GM10266 (cell line): ENCODE data around the gene PREB.
"Not testable (repeated sequence)": the region's sequence is repeated elsewhere in the genome, so short reads cannot be mapped to it uniquely, and the experiment has no call there.

Source experiments
- DNase-seq: peaks from one replicate; pipeline ENCODE4 v3.0.0; 2012; ENCODE audit errors: extremely low spot score
- TF ChIP-seq, protein P1 (sequence below): IDR thresholded peaks from 2 replicates; pipeline ENCODE4 v1.5.1; 2012; ENCODE audit warnings: mild to moderate bottlenecking, low read depth; ENCODE audit not compliant: control insufficient read depth, insufficient read depth; ENCODE audit errors: missing control alignments

PREB gene, protein sequence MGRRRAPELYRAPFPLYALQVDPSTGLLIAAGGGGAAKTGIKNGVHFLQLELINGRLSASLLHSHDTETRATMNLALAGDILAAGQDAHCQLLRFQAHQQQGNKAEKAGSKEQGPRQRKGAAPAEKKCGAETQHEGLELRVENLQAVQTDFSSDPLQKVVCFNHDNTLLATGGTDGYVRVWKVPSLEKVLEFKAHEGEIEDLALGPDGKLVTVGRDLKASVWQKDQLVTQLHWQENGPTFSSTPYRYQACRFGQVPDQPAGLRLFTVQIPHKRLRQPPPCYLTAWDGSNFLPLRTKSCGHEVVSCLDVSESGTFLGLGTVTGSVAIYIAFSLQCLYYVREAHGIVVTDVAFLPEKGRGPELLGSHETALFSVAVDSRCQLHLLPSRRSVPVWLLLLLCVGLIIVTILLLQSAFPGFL

GRCh38 chr2:27133905-27134780, at the start of gene PREB:
TSS of gene PREB (minus strand) at chr2:27134636. CDS start at chr2:27134421, 215 bp downstream.
- peak; percentile 99 for DNase-seq
- TF ChIP-seq, protein P1, sequence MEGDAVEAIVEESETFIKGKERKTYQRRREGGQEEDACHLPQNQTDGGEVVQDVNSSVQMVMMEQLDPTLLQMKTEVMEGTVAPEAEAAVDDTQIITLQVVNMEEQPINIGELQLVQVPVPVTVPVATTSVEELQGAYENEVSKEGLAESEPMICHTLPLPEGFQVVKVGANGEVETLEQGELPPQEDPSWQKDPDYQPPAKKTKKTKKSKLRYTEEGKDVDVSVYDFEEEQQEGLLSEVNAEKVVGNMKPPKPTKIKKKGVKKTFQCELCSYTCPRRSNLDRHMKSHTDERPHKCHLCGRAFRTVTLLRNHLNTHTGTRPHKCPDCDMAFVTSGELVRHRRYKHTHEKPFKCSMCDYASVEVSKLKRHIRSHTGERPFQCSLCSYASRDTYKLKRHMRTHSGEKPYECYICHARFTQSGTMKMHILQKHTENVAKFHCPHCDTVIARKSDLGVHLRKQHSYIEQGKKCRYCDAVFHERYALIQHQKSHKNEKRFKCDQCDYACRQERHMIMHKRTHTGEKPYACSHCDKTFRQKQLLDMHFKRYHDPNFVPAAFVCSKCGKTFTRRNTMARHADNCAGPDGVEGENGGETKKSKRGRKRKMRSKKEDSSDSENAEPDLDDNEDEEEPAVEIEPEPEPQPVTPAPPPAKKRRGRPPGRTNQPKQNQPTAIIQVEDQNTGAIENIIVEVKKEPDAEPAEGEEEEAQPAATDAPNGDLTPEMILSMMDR = peak; percentile 44

- TF ChIP-seq, protein P1 = no peak
- no peak for DNase-seq
Measured at GRCh38 chr2:27184115-27184514, 49.7 kb upstream of the PREB start.

GRCh38 chr2:27182346-27182745, 47.9 kb upstream of the PREB start:
- TF ChIP-seq, protein P1 = no peak
- DNase-seq = no peak

GRCh38 chr2:27179344-27180000, 45.0 kb upstream of the PREB start:
- DNase-seq = no peak
- TF ChIP-seq, protein P1 = no peak

DNA sequence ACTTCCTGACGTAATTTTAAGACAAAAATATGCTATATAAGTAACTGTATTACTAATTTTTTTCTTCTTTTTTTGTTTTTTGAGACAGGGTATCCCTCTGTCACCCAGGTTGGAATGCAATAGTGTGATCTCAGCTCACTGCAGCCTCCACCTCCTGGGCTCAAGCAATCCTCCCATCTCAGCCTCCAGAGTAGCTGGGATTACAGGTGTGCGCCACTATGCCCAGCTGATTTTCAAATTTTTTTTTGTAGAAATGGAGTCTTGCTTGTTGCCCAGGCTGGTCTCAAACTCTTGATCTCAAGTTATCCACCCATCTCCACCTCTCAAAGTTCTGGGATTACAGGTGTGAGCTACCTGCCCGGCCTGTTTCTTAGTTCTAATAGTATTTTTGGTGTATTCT, 44.0 kb upstream of the PREB start:
- TF ChIP-seq, protein P1 = no peak
- DNase-seq = no peak

DNA sequence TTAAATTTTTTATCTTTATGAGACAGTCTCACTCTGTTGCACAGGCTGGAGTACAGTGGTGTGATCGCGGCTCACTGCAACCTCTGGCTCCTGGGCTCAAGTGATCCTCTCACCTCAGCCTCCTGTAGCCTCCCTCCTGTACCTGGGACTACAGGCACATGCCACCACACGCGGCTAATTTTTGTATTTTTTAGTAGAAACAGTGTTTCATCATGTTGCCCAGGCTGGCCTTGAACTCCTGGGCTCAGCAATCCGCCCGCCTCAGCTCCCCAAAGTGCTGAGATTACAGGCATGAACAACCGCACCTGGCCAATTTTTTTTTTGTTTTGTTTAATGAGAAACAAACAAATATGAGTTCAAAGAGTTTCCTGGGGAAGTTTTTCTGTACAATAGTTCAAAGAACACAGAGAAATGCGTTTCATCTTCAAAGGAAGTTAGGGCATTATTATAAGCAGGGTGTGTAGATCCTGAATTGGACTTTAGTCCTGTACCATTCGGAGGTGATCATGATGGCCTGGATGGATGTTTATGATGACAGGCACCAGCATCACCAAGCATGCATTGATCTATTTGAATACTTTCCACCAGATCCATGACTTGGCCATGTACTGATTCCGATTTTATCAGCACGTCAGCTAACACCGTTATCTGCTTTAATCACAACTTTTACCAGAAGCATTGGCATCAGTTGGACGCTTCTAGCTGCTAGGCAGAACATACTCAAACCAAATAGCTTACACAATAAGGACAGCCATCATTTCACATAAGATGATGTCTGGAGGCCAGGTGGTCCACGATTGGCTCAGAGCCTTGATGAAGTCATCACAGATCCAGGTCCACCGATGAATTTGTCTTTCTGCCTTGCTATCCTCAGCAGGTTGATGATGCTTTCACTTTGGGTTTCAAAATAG, 43.3 kb upstream of the PREB start:
- no peak for DNase-seq
- TF ChIP-seq, protein P1 = no peak

DNA sequence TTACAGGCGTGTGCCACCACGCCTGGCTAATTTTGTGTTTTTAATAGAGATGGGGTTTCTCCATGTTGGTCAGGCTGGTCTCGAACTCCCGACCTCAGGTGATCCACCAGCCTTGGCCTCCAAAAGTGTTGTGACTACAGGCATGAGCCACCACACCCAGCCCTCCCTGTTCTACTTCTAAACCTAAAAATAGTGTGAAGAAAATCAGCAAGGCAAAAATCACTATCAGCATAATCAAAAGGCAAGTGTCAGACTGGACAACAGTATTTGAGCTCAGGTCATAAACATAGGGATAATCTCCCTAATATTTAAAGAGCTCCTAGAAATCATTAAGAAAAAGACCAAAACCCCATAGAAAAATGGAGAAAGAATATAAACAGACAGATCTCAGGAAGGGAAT, 41.3 kb upstream of the PREB start:
- not testable (repeated sequence) for DNase-seq
